IPS-20b (cell line): Measurements from ENCODE around the gene AOC1.

ENCODE experiments used
- H3K27ac ChIP-seq: one replicate; pipeline ENCODE4 v1.5.1; 2013; ENCODE audit warnings: low read length
- H3K27me3 ChIP-seq: 2 replicates; pipeline ENCODE4 v1.6.1; 2013; ENCODE audit warnings: mild to moderate bottlenecking, low read length, inconsistent platforms; ENCODE audit not compliant: insufficient read depth
- H3K36me3 ChIP-seq: 2 replicates; pipeline ENCODE4 v1.6.1; 2013; ENCODE audit warnings: low read depth, mild to moderate bottlenecking, inconsistent platforms, low read length, moderate library complexity; ENCODE audit not compliant: insufficient read depth
- H3K4me1 ChIP-seq: 2 replicates; pipeline ENCODE4 v1.6.1; 2013; ENCODE audit warnings: mild to moderate bottlenecking, control low read depth, inconsistent platforms, low read length, moderate library complexity; ENCODE audit not compliant: insufficient read depth
- H3K4me3 ChIP-seq: 2 replicates; pipeline ENCODE4 v1.5.1; 2013; ENCODE audit warnings: mild to moderate bottlenecking, low read length, inconsistent platforms
- H3K9ac ChIP-seq: 2 replicates; pipeline ENCODE4 v1.6.1; 2013; ENCODE audit warnings: low read depth, mild to moderate bottlenecking, inconsistent platforms, low read length, moderate library complexity
- H3K9me3 ChIP-seq: 2 replicates; pipeline ENCODE4 v1.6.1; 2013; ENCODE audit warnings: mild to moderate bottlenecking, low read depth, low read length, inconsistent platforms; ENCODE audit not compliant: insufficient read depth

The AOC1 gene

DNA sequence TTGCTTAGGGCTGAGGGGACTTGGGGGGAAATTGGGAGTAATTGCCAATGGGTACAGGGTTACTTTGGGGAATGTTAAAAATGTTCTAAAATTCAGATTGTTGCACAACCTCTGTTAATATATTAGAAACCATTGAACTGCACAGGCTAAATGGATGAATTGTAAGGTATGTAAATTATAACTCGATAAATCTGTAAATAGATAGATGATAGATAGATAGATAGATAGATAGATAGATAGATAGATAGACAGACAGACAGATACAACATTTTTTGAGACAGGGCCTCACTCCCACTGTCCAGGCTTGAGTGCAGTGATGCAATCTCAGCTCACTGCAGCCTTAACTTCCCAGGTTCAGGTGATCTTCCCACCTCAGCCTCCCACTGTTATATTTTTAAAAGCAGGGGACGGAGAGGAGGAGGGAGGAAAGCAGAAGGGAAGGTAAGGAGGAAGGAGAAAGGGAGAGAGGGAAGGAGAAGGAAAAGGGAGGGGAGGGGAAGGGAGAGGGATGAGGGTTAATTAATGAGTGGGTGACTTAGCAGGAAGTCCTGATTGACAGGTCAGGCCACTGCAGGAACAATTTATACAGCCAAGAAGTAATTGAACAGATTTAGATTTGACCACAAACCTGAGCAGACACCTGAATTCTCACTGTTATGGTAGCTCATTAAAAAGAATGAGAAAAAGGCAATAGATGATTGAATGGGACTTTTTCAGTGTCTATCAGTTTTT lies 38.7 kb downstream of the AOC1 start:
- no peak overlapping the region for H3K9ac ChIP-seq
- no peaks in the 10 kb centered on the region for H3K27me3 ChIP-seq
- H3K4me1 ChIP-seq, result no peaks in the 10 kb centered on the region
- no peaks in the 10 kb centered on the region; the same call in none of the 2 replicates for H3K9me3 ChIP-seq
- H3K36me3 ChIP-seq, result no peaks in the 10 kb centered on the region
- H3K4me3 ChIP-seq, result no peak overlapping the region
- H3K27ac ChIP-seq, result no peak overlapping the region

DNA sequence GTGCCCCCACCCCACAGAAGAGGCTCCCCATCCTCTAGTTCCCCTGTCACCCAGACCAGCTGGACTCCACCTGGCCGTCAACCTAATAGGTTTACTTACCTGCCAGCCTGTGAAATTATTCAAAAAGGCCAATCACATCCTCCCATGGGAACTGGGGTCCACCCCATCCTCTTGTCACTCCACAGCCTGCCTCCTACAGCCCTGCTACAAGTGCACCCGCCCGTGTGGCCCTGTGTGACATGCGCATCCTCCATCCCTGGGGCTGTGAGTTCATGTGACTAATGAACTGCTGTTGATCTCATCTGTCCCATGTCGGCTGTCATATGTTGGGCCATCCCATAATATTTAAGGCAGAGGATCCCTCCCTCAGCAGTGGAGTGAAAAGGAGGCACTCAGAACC lies 39.4 kb downstream of the AOC1 start:
- Histone ChIP-seq H3K27me3 (no peaks in the 10 kb centered on the region), H3K9ac (no peak overlapping the region), H3K4me3 (no peak overlapping the region), H3K9me3 (no peaks in the 10 kb centered on the region; the same call in none of the 2 replicates), H3K4me1 (no peaks in the 10 kb centered on the region), H3K36me3 (no peaks in the 10 kb centered on the region), H3K27ac (no peak overlapping the region)

DNA sequence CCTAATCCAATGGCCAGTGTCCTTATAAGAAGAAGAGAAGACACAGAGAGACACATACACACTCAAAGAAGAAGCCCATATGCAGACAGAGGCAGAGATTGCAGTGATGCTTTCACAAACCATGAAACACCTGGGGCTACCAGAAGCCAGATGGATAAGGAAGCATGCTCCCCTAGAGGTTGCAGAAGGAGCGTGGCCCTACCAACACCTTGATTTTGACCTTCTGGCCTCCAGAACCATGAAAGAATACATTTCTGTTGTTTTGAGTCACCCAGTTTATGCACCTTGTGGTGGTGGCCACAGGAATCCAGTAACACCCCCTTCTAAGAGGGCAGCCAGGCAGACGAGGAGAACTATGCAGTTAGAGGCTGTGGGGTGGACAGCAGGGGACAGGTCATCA lies 43.5 kb downstream of the AOC1 start:
- no peaks in the 10 kb centered on the region for H3K36me3 ChIP-seq
- no peak overlapping the region for H3K27ac ChIP-seq
- peaks cover under 1% of the 10 kb centered on the region; the same call in 1 of the 2 replicates for H3K4me1 ChIP-seq
- no peak overlapping the region for H3K4me3 ChIP-seq
- no peak overlapping the region for H3K9ac ChIP-seq
- no peaks in the 10 kb centered on the region; the same call in none of the 2 replicates for H3K9me3 ChIP-seq
- peaks cover 37% of the 10 kb centered on the region for H3K27me3 ChIP-seq

- Histone ChIP-seq H3K9me3 (no peaks in the 10 kb centered on the region; the same call in none of the 2 replicates), H3K27me3 (peaks cover 45% of the 10 kb centered on the region), H3K36me3 (no peaks in the 10 kb centered on the region), H3K4me1 (peaks cover 10% of the 10 kb centered on the region; the same call in 1 of the 2 replicates), H3K9ac (no peak overlapping the region), H3K4me3 (no peak overlapping the region), H3K27ac (no peak overlapping the region)
These were observed 44.4 kb downstream of the AOC1 start for GRCh38 chr7:150896562-150897209.

DNA sequence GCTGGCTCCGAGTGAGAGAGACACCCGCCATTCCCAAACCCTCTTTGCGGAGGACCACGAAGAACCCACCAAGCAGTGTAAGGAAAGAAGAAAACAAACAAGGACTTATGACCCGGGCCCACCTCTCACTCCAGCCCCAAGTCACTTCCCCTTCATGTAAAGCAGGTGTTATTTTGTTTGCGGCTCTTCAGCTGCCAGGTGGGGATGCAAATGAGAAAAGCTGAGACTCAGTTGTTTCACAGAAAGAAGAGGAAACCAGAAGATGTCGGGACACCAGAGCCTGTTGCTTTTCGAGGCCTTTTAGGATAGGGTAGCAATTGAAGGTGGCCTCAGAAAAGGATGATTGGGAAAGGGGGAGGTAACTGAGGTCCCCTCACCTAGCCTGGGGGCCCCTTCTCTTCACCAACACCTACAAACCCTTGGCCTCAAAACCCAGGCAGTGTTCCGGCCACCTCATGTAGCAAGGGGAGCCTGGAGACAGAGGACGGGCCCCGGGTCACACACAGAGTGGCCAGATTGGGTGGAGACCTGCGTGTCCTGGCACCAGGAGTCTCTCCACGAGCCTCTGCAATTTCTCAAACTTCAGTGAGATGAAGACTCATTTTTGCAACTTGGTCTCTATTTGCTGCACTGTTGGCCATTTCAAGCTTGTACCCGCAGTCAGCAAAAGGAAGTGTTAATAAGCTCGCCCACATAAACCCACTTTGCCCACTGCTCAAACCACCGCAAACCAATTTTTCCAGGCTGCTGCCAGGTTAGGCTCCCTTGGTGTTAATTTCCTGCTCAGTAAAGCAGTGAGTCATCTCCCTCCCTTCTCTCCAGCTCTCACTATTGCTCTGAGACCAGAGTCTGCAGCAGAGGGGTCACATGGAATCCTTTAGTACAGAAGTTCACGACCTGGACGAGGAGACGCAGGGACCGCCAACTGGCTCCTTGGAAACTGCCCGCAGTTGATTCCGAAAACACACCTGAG lies 45.5 kb downstream of the AOC1 start:
- peaks cover 10% of the 10 kb centered on the region; the same call in 1 of the 2 replicates for H3K4me1 ChIP-seq
- no peak overlapping the region for H3K9ac ChIP-seq
- H3K27ac ChIP-seq, result no peak overlapping the region
- H3K27me3 ChIP-seq, result peaks cover 45% of the 10 kb centered on the region
- H3K36me3 ChIP-seq, result no peaks in the 10 kb centered on the region
- H3K4me3 ChIP-seq, result no peak overlapping the region
- H3K9me3 ChIP-seq, result no peaks in the 10 kb centered on the region; the same call in none of the 2 replicates

- Histone ChIP-seq H3K4me3 (no peak overlapping the region), H3K9me3 (no peaks in the 10 kb centered on the region; the same call in none of the 2 replicates), H3K4me1 (peaks cover 10% of the 10 kb centered on the region; the same call in 1 of the 2 replicates), H3K36me3 (no peaks in the 10 kb centered on the region), H3K9ac (no peak overlapping the region), H3K27me3 (peaks cover 45% of the 10 kb centered on the region), H3K27ac (no peak overlapping the region)
These were observed 46.2 kb downstream of the AOC1 start for GRCh38 chr7:150898475-150899011.

- Histone ChIP-seq H3K36me3 (no peaks in the 10 kb centered on the region), H3K27me3 (peaks cover 45% of the 10 kb centered on the region), H3K4me3 (no peak overlapping the region), H3K9ac (no peak overlapping the region; the same call in 1 of the 2 replicates), H3K27ac (no peak overlapping the region), H3K9me3 (no peaks in the 10 kb centered on the region), H3K4me1 (peaks cover 10% of the 10 kb centered on the region; the same call in 1 of the 2 replicates)
These were observed 48.4 kb downstream of the AOC1 start for GRCh38 chr7:150900675-150901074.

DNA sequence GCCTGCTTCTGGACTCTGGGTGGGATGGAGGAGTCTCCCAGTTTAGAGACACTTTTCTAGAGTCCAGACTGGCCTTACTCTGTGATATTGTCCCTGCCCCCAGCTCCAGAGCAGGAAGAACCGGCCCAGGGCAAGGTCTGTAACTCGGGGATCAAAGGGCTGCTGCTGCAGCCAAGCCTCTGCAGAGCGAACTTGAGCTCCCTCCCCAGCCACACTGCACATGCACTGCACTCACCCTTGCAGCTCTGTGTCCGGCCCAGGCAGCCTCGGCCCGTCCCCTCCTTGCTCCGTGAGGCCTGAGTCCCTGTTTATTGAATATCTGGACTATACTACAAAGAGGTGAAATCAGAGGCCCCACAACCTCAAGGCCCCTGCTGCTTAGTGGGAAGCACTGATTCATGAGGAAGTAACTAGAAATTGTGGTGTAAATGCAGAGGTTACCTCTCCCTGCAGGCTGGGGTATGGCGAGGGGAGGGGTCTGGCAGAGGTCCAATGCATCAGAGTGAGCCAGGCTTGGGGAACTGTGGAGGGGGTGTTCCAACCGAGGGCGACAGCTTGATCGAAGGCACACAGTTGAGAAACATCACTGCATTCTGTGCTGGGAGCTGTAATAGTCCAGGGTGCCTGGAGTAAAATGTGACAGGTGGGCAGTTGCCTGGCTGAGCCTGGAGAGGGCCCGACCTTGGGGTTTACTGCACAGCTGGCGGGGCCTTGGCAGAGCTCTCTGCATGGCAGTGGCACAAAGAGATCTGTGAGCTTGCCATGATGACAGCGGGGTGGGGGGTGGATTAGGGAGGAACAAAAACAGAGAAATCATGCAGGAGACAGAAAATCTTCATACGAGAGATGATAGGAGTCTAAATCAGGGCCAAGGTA lies 49.1 kb downstream of the AOC1 start:
- no peak overlapping the region; the same call in 1 of the 2 replicates for H3K9ac ChIP-seq
- no peak overlapping the region for H3K4me3 ChIP-seq
- peaks cover 10% of the 10 kb centered on the region; the same call in 1 of the 2 replicates for H3K4me1 ChIP-seq
- H3K36me3 ChIP-seq, result no peaks in the 10 kb centered on the region
- H3K27ac ChIP-seq, result no peak overlapping the region
- H3K27me3 ChIP-seq, result peaks cover 45% of the 10 kb centered on the region
- H3K9me3 ChIP-seq, result no peaks in the 10 kb centered on the region

DNA sequence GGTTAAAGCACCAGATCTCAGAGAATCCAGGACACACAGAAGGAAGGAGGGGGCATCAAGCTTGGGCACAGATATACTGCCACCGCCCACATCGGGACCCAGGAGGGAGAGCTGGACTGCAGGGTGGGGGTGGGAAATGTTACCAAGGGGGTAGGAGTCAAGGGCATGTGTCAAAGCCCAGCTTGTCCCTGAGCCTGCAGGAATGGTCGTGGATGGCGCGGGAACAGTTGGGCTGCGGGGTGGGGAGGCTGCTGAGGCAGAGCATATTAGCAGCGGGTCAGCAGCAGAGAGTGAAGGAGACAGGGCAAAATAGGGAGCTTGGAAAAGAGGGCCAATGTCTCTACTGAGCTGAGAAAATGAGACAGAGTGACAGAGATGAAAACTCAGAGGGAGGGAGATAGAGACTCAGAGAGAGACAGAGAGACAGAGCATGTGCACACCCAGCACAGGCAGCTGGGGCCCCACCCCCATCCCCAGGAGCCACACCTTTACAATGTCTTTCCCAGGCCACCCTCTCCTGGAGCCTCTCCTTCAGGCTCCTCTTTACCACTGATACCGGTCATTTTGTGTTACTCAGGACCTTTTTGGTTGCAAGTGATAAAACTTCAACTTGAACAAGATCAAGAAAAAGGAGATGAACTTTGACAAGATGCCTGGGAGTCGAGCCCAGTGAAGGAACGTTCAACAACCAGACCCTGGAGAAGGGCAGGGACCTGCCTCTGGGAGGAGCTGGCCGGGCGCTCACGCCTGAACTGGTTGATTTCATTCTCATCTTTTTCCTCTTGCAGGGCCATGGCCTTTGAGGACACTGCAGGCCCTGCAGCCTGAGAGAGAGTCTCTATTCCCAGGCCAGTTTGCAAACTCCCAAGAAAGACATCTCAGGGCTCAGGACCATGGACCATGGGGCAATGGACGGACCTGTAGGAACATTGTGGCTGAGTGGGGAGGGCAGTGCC lies 50.0 kb downstream of the AOC1 start:
- Histone ChIP-seq H3K4me3 (no peak overlapping the region), H3K9ac (no peak overlapping the region), H3K9me3 (no peaks in the 10 kb centered on the region), H3K27ac (no peak overlapping the region), H3K27me3 (peaks cover 41% of the 10 kb centered on the region), H3K4me1 (peaks cover 10% of the 10 kb centered on the region; the same call in 1 of the 2 replicates), H3K36me3 (no peaks in the 10 kb centered on the region)

GRCh38 chr7:150903606-150904005 lies 51.3 kb downstream of the AOC1 start:
- no peak overlapping the region for H3K9ac ChIP-seq
- H3K4me1 ChIP-seq, result peaks cover 10% of the 10 kb centered on the region; the same call in 1 of the 2 replicates
- peaks cover 30% of the 10 kb centered on the region for H3K27me3 ChIP-seq
- no peaks in the 10 kb centered on the region for H3K36me3 ChIP-seq
- H3K27ac ChIP-seq, result no peak overlapping the region
- H3K9me3 ChIP-seq, result no peaks in the 10 kb centered on the region
- H3K4me3 ChIP-seq, result no peak overlapping the region
